SK-N-SH treated with all-trans-retinoic acid at 6 μM for 48 hours (cell line): ENCODE data around the gene YJEFN3.
A peak's percentile ranks its signal among the peaks of the same experiment; 100 is the strongest.

Experiments used
- ATAC-seq: fragments of 200-7000 bp; cut with Tn5 transposase; 3 replicates; pipeline ENCODE4 v1.9.1; 2020; ENCODE audit warnings: mild to moderate bottlenecking, moderate library complexity
- CSDC2 ChIP-seq: fragments of 250-450 bp; sonication (Bioruptor Pico); IDR thresholded peaks from 2 replicates; pipeline ENCODE4 v1.5.0; 2020; ENCODE audit warnings: mild to moderate bottlenecking, moderate library complexity
- ESRRG ChIP-seq: fragments of 250-450 bp; sonication (Bioruptor Pico); IDR thresholded peaks from 2 replicates; pipeline ENCODE4 v1.6.1; 2021; ENCODE audit warnings: mild to moderate bottlenecking
- GLIS3 ChIP-seq: fragments of 250-450 bp; sonication (Bioruptor Pico); IDR thresholded peaks from 2 replicates; pipeline ENCODE4 v1.5.0; 2020; ENCODE audit warnings: mild to moderate bottlenecking, moderate library complexity
- ISL1 ChIP-seq: fragments of 250-450 bp; sonication (Bioruptor Pico); IDR thresholded peaks from 2 replicates; pipeline ENCODE4 v2.1.2; 2022; ENCODE audit warnings: mild to moderate bottlenecking, moderate library complexity
- OSR1 ChIP-seq: fragments of 250-450 bp; sonication (Bioruptor Pico); IDR thresholded peaks from 2 replicates; pipeline ENCODE4 v1.8.0; 2022; ENCODE audit warnings: moderate library complexity, mild to moderate bottlenecking, inconsistent platforms
- PPARA ChIP-seq: fragments of 250-450 bp; sonication (Bioruptor Pico); IDR thresholded peaks from 2 replicates; pipeline ENCODE4 v1.5.0; 2020; ENCODE audit warnings: mild to moderate bottlenecking, borderline replicate concordance
- RARB ChIP-seq: fragments of 250-450 bp; sonication (Bioruptor Pico); IDR thresholded peaks from 2 replicates; pipeline ENCODE4 v1.8.0; 2021; ENCODE audit warnings: mild to moderate bottlenecking, moderate library complexity
- SNAI2 ChIP-seq: fragments of 250-450 bp; sonication (Bioruptor Pico); IDR thresholded peaks from 2 replicates; pipeline ENCODE4 v1.5.0; 2020; ENCODE audit warnings: mild to moderate bottlenecking, moderate library complexity
- TCF4 ChIP-seq: fragments of 250-450 bp; sonication (Bioruptor Pico); IDR thresholded peaks from 2 replicates; pipeline ENCODE4 v1.8.0; 2021; ENCODE audit warnings: mild to moderate bottlenecking, moderate library complexity, borderline replicate concordance
- TOX ChIP-seq: fragments of 250-450 bp; sonication (Bioruptor Pico); IDR thresholded peaks from 2 replicates; pipeline ENCODE4 v1.8.0; 2021; ENCODE audit warnings: mild to moderate bottlenecking, moderate library complexity, borderline replicate concordance
- ZC3H10 ChIP-seq: fragments of 250-450 bp; sonication (Bioruptor Pico); IDR thresholded peaks from 2 replicates; pipeline ENCODE4 v1.5.1; 2021; ENCODE audit warnings: mild to moderate bottlenecking, moderate library complexity
- ZFP3 ChIP-seq: fragments of 250-450 bp; sonication (Bioruptor Pico); IDR thresholded peaks from 2 replicates; pipeline ENCODE4 v1.5.0; 2020; ENCODE audit warnings: mild to moderate bottlenecking, moderate library complexity
- ZFP30 ChIP-seq: fragments of 450-650 bp; formaldehyde crosslinking; IDR thresholded peaks from 2 replicates; pipeline ENCODE4 v1.5.0; 2022; ENCODE audit warnings: mild to moderate bottlenecking, moderate library complexity
- ZNF565 ChIP-seq: fragments of 450-650 bp; formaldehyde crosslinking; conservative IDR thresholded peaks from 2 replicates; pipeline ENCODE4 v1.5.0; 2020; ENCODE audit warnings: low read depth, mild to moderate bottlenecking, moderate library complexity
- ZNF70 ChIP-seq: fragments of 450-650 bp; formaldehyde crosslinking; IDR thresholded peaks from 2 replicates; pipeline ENCODE4 v1.5.0; 2020; ENCODE audit warnings: mild to moderate bottlenecking, moderate library complexity
- ZNF8 ChIP-seq: fragments of 450-650 bp; formaldehyde crosslinking; IDR thresholded peaks from 2 replicates; pipeline ENCODE4 v1.5.0; 2020; ENCODE audit warnings: mild to moderate bottlenecking, moderate library complexity
- TF ChIP-seq, protein P1 (sequence below): fragments of 250-450 bp; sonication (Bioruptor Pico); IDR thresholded peaks from 2 replicates; pipeline ENCODE4 v1.8.0; 2021; ENCODE audit warnings: low read depth, mild to moderate bottlenecking, moderate library complexity, borderline replicate concordance
- TF ChIP-seq, protein P2 (sequence below): fragments of 250-450 bp; sonication (Bioruptor Pico); IDR thresholded peaks from 2 replicates; pipeline ENCODE4 v1.5.1; 2020; ENCODE audit warnings: low read depth, mild to moderate bottlenecking, moderate library complexity
- TF ChIP-seq, protein P3 (sequence below): fragments of 250-450 bp; sonication (Bioruptor Pico); IDR thresholded peaks from 2 replicates; pipeline ENCODE4 v1.5.0; 2020; ENCODE audit warnings: mild to moderate bottlenecking, moderate library complexity
- TF ChIP-seq, protein P4 (sequence below): fragments of 250-450 bp; sonication (Bioruptor Pico); IDR thresholded peaks from 2 replicates; pipeline ENCODE4 v1.5.1; 2021; ENCODE audit warnings: mild to moderate bottlenecking, moderate library complexity
- TF ChIP-seq, protein P5 (sequence below): fragments of 250-450 bp; sonication (Bioruptor Pico); IDR thresholded peaks from 2 replicates; pipeline ENCODE4 v1.8.0; 2020; ENCODE audit warnings: mild to moderate bottlenecking, moderate library complexity, borderline replicate concordance

Gene YJEFN3

DNA sequence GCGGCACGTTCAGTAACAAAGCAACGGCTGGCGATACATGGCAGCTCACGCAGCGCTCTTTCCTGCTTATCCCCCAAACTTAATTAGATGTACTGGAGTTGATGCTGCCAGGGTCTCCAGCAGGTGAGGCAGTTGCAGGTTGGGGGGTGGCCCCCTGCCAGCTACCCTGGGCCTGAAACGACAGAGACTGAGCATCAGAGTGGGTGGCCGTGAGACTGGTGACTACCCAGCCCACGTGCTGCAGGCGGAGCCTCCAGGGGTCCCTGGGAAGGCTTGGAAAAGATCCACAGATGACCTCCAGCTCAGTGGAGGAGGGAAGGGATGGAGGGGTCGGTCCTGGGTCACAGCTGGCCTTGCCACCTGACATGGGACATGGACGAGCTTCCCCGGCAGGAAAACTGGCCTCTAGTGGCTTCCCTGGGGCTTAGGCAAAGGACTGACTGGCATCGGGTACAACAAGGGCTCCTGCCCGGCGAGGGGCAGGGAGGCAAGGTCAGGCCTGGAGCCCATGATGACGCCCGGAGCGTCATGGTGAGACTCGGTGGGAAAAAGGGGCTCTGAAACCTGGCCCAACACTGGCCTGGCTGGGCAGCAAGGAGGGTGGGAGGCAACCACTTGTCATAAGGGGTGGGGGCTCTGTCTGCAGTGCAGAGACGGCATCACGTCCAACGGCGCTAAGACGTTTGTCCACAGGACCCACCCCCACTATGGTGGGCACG is 33.4 kb downstream of the YJEFN3 start (continued):
- TF ChIP-seq ZNF8, result no peak
- TF ChIP-seq TCF4 (CRISPR knock-in tag), result no peak
- TF ChIP-seq CSDC2 (CRISPR knock-in tag), result no peak
- TF ChIP-seq SNAI2 (CRISPR knock-in tag), result no peak
- no peak for TF ChIP-seq ZNF70
- TF ChIP-seq ZNF565 (CRISPR knock-in tag), result no peak
- no peak for TF ChIP-seq ZFP3
- TF ChIP-seq ISL1 (CRISPR knock-in tag), result no peak
- no peak for TF ChIP-seq ZC3H10 (CRISPR knock-in tag)
- TF ChIP-seq, protein P1, sequence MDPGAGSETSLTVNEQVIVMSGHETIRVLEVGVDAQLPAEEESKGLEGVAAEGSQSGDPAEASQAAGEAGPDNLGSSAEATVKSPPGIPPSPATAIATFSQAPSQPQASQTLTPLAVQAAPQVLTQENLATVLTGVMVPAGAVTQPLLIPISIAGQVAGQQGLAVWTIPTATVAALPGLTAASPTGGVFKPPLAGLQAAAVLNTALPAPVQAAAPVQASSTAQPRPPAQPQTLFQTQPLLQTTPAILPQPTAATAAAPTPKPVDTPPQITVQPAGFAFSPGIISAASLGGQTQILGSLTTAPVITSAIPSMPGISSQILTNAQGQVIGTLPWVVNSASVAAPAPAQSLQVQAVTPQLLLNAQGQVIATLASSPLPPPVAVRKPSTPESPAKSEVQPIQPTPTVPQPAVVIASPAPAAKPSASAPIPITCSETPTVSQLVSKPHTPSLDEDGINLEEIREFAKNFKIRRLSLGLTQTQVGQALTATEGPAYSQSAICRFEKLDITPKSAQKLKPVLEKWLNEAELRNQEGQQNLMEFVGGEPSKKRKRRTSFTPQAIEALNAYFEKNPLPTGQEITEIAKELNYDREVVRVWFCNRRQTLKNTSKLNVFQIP, result no peak
- TF ChIP-seq ZFP30 (CRISPR knock-in tag), result no peak
- TF ChIP-seq OSR1, result no peak
- TF ChIP-seq, protein P2, sequence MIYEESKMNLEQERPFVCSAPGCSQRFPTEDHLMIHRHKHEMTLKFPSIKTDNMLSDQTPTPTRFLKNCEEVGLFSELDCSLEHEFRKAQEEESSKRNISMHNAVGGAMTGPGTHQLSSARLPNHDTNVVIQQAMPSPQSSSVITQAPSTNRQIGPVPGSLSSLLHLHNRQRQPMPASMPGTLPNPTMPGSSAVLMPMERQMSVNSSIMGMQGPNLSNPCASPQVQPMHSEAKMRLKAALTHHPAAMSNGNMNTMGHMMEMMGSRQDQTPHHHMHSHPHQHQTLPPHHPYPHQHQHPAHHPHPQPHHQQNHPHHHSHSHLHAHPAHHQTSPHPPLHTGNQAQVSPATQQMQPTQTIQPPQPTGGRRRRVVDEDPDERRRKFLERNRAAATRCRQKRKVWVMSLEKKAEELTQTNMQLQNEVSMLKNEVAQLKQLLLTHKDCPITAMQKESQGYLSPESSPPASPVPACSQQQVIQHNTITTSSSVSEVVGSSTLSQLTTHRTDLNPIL, result no peak

DNA sequence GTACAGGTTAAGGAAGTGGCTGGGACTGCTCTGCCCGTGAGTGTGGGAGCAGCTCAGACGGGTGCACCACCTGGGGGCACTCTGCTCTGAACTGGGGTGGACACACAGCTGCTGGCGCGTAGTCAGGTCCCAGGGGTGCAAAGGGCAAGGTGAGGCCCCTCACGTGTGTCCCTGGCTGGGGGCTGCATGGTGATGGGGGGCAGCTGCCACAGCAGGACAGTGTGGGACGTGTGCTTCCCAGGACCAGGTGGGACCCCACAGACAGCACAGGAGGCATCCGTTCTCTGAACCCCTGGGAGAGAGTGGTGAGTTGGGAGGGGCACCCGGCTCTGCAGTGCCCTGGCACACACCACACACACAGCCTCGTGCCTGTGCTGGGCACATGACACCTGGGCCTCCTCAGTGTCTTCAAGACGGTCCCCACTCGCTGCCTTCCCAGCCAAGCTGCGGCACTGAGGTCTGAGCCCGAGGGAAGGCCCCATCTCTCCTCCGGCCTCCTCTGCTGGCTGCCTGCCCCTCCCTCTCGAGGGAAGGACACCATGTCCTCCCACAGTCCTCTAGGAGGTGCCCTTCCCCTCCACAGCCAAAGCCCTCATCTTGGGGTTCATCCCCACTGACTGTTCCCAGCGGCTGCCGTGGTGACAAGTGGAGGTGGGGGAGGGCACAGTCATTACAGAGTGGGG is 34.1 kb downstream of the YJEFN3 start:
- peak; percentile 43; the same call in 2 of the 3 replicates for ATAC-seq
- TF ChIP-seq CSDC2 (CRISPR knock-in tag) (no peak), GLIS3 (CRISPR knock-in tag) (no peak), OSR1 (no peak), TOX (CRISPR knock-in tag) (no peak), ZNF565 (CRISPR knock-in tag) (no peak), PPARA (CRISPR knock-in tag) (no peak), ZC3H10 (CRISPR knock-in tag) (no peak), TCF4 (CRISPR knock-in tag) (no peak), SNAI2 (CRISPR knock-in tag) (no peak), ESRRG (CRISPR knock-in tag) (no peak), ISL1 (CRISPR knock-in tag) (no peak), ZNF70 (no peak), ZFP3 (no peak), ZNF8 (no peak)
- TF ChIP-seq, protein P3, sequence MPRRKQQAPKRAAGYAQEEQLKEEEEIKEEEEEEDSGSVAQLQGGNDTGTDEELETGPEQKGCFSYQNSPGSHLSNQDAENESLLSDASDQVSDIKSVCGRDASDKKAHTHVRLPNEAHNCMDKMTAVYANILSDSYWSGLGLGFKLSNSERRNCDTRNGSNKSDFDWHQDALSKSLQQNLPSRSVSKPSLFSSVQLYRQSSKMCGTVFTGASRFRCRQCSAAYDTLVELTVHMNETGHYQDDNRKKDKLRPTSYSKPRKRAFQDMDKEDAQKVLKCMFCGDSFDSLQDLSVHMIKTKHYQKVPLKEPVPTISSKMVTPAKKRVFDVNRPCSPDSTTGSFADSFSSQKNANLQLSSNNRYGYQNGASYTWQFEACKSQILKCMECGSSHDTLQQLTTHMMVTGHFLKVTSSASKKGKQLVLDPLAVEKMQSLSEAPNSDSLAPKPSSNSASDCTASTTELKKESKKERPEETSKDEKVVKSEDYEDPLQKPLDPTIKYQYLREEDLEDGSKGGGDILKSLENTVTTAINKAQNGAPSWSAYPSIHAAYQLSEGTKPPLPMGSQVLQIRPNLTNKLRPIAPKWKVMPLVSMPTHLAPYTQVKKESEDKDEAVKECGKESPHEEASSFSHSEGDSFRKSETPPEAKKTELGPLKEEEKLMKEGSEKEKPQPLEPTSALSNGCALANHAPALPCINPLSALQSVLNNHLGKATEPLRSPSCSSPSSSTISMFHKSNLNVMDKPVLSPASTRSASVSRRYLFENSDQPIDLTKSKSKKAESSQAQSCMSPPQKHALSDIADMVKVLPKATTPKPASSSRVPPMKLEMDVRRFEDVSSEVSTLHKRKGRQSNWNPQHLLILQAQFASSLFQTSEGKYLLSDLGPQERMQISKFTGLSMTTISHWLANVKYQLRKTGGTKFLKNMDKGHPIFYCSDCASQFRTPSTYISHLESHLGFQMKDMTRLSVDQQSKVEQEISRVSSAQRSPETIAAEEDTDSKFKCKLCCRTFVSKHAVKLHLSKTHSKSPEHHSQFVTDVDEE (CRISPR knock-in tag), result no peak
- TF ChIP-seq, protein P4, sequence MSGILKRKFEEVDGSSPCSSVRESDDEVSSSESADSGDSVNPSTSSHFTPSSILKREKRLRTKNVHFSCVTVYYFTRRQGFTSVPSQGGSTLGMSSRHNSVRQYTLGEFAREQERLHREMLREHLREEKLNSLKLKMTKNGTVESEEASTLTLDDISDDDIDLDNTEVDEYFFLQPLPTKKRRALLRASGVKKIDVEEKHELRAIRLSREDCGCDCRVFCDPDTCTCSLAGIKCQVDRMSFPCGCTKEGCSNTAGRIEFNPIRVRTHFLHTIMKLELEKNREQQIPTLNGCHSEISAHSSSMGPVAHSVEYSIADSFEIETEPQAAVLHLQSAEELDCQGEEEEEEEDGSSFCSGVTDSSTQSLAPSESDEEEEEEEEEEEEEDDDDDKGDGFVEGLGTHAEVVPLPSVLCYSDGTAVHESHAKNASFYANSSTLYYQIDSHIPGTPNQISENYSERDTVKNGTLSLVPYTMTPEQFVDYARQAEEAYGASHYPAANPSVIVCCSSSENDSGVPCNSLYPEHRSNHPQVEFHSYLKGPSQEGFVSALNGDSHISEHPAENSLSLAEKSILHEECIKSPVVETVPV, result no peak

DNA sequence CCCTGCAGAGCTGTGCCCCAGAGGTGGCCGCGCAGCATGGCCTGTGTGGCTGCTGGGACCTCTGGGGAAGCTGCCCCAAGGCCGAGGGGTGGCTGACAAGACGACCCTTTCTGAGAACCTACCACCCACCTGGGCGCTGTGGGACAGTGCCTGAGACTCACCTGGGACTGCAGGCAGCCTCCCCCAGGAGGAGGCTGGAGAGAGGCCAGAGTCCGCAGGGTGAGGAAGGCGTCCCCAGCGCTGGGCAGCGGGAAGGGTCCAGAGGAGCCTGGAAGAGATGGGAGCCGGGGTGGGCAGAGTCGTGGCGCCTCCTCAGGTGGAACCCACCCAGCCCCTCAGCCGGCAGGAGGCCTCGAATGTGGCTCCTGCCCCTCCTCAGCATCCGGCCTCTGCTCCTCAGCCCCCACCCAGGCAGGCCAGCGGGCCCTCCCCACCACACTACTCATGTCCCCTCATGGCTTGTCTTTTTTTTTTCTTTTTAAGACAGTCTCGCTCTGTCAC is 34.7 kb downstream of the YJEFN3 start:
- ATAC-seq, result no peak
- TF ChIP-seq ZNF8 (no peak), TCF4 (CRISPR knock-in tag) (no peak)

DNA sequence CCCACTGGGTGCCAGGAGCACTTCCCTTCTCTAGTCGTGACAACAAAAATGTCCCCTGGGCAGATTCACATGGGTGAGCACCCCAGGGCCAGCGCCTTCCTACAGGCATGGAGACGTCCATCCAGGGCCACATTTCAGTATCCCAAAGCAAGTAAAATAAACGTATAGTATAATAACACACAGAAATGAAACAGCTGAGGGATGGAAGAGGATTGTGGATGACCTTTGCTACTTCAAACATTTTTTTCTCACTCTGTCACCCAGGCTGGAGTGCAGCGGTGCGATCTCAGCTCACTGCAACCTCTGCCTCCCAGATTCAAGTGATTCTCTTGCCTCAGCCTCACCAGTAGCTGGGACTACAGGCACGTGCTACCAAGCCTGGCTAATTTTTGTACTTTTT is 37.6 kb downstream of the YJEFN3 start:
- TF ChIP-seq, protein P2, result no peak
- TF ChIP-seq ISL1 (CRISPR knock-in tag) (no peak), ESRRG (CRISPR knock-in tag) (no peak), ZFP30 (CRISPR knock-in tag) (no peak), CSDC2 (CRISPR knock-in tag) (no peak), GLIS3 (CRISPR knock-in tag) (no peak), RARB (no peak), SNAI2 (CRISPR knock-in tag) (no peak)
- TF ChIP-seq, protein P5, sequence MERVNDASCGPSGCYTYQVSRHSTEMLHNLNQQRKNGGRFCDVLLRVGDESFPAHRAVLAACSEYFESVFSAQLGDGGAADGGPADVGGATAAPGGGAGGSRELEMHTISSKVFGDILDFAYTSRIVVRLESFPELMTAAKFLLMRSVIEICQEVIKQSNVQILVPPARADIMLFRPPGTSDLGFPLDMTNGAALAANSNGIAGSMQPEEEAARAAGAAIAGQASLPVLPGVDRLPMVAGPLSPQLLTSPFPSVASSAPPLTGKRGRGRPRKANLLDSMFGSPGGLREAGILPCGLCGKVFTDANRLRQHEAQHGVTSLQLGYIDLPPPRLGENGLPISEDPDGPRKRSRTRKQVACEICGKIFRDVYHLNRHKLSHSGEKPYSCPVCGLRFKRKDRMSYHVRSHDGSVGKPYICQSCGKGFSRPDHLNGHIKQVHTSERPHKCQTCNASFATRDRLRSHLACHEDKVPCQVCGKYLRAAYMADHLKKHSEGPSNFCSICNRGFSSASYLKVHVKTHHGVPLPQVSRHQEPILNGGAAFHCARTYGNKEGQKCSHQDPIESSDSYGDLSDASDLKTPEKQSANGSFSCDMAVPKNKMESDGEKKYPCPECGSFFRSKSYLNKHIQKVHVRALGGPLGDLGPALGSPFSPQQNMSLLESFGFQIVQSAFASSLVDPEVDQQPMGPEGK (CRISPR knock-in tag), result no peak
- TF ChIP-seq, protein P4, result no peak
- TF ChIP-seq, all 23 proteins: peak for 0
- ATAC-seq, result no peak
